ENCODE data around the gene CHMP4B. TPM values are rescaled to one million over a fixed set of nuclear protein-coding genes. Genes with fewer than 3 reads are reported as not detected.

Gene CHMP4B
- total and polyA plus RNA-seq, 4 donors: 2.7 to 37.2 (median 17.2) TPM

GRCh38 chr20:33770005-33770404, 41.1 kb upstream of the CHMP4B start:
- WGBS: 88% methylated on average over 10 of the region's 10 CpGs
- H3K27ac ChIP-seq (ENCODE audit: low read depth in 1 of 2, low read length in 2 of 2): no peak overlapping the region
- H3K4me3 ChIP-seq (ENCODE audit: low read depth in 1 of 3, low read length in 3 of 3): no peak overlapping the region
- no peaks in the 10 kb centered on the region for H3K27me3 ChIP-seq (ENCODE audit: control insufficient read depth in 4 of 4, insufficient read depth in 4 of 4, low read length in 3 of 4)
- peaks cover 0 to 8% (median 1%) of the 10 kb centered on the region in 4 donors for H3K36me3 ChIP-seq (ENCODE audit: control insufficient read depth in 4 of 4, insufficient read depth in 3 of 4, low read depth in 1 of 4, low read length in 3 of 4)
- no peaks in the 10 kb centered on the region for H3K9me3 ChIP-seq (ENCODE audit: control insufficient read depth in 4 of 4, low read length in 3 of 4)
- no peaks in the 10 kb centered on the region for H3K4me1 ChIP-seq (ENCODE audit: control insufficient read depth in 4 of 4, insufficient read depth in 4 of 4, low read length in 3 of 4)
- TF ChIP-seq NR2F2 (IDR thresholded peaks at IDR 0.05): no peak
- TF ChIP-seq CTCF (IDR thresholded peaks at IDR 0.05; ENCODE audit: low read depth, low read length, missing input control): no peak
- no peak for TF ChIP-seq GABPA (IDR thresholded peaks at IDR 0.05 in 1 of 2, conservative IDR thresholded peaks at IDR 0.05 in 1 of 2)
- no peak for TF ChIP-seq SP1 (IDR thresholded peaks at IDR 0.05)
- TF ChIP-seq MAX (IDR thresholded peaks at IDR 0.05): no peak
- TF ChIP-seq ZBTB33 (IDR thresholded peaks at IDR 0.05): no peak
- TF ChIP-seq ATF3 (IDR thresholded peaks at IDR 0.05): no peak
- no peak overlapping the region for H3K9ac ChIP-seq (ENCODE audit: low read depth in 1 of 2, low read length in 2 of 2)
- no peak for DNase-seq (ENCODE audit: low spot score)

- 95% methylated on average over 5 of the region's 5 CpGs for WGBS
- TF ChIP-seq JUND (IDR thresholded peaks at IDR 0.05): no peak
- Histone ChIP-seq H3K36me3 (ENCODE audit: control insufficient read depth in 4 of 4, insufficient read depth in 3 of 4, low read depth in 1 of 4, low read length in 3 of 4) (peaks cover 0 to 6% (median 1%) of the 10 kb centered on the region in 4 donors), H3K4me1 (ENCODE audit: control insufficient read depth in 4 of 4, insufficient read depth in 4 of 4, low read length in 3 of 4) (no peaks in the 10 kb centered on the region), H3K4me3 (ENCODE audit: low read depth in 1 of 3, low read length in 3 of 3) (no peak overlapping the region), H3K27me3 (ENCODE audit: control insufficient read depth in 4 of 4, insufficient read depth in 4 of 4, low read length in 3 of 4) (no peaks in the 10 kb centered on the region), H3K27ac (ENCODE audit: low read depth in 1 of 2, low read length in 2 of 2) (no peak overlapping the region), H3K9ac (ENCODE audit: low read depth in 1 of 2, low read length in 2 of 2) (no peak overlapping the region), H3K9me3 (ENCODE audit: control insufficient read depth in 4 of 4, low read length in 3 of 4) (no peaks in the 10 kb centered on the region)
- no peak for DNase-seq (ENCODE audit: low spot score)
Observed at GRCh38 chr20:33771938-33772337, 39.2 kb upstream of the CHMP4B start.

GRCh38 chr20:33772439-33772838, 38.7 kb upstream of the CHMP4B start:
- 95% methylated on average over 3 of the region's 3 CpGs for WGBS
- DNase-seq (ENCODE audit: low spot score): no peak
- Histone ChIP-seq H3K36me3 (ENCODE audit: control insufficient read depth in 4 of 4, insufficient read depth in 3 of 4, low read depth in 1 of 4, low read length in 3 of 4) (peaks cover 0 to 3% (median 1%) of the 10 kb centered on the region in 4 donors), H3K27me3 (ENCODE audit: control insufficient read depth in 4 of 4, insufficient read depth in 4 of 4, low read length in 3 of 4) (no peaks in the 10 kb centered on the region), H3K9me3 (ENCODE audit: control insufficient read depth in 4 of 4, low read length in 3 of 4) (no peaks in the 10 kb centered on the region), H3K9ac (ENCODE audit: low read depth in 1 of 2, low read length in 2 of 2) (no peak overlapping the region), H3K4me1 (ENCODE audit: control insufficient read depth in 4 of 4, insufficient read depth in 4 of 4, low read length in 3 of 4) (no peaks in the 10 kb centered on the region), H3K27ac (ENCODE audit: low read depth in 1 of 2, low read length in 2 of 2) (no peak overlapping the region), H3K4me3 (ENCODE audit: low read depth in 1 of 3, low read length in 3 of 3) (no peak overlapping the region)
- TF ChIP-seq CTCF (IDR thresholded peaks at IDR 0.05; ENCODE audit: low read depth, low read length, missing input control) (no peak), ZBTB33 (IDR thresholded peaks at IDR 0.05) (no peak), TAF1 (conservative IDR thresholded peaks at IDR 0.05) (no peak), EGR1 (IDR thresholded peaks at IDR 0.05; ENCODE audit: low read depth in 2 of 2) (no peak), ATF3 (IDR thresholded peaks at IDR 0.05) (no peak), RXRA (IDR thresholded peaks at IDR 0.05) (no peak), FOXA1 (IDR thresholded peaks at IDR 0.05) (no peak), RAD21 (IDR thresholded peaks at IDR 0.05) (no peak)

Data from liver (tissue), 9 donors.